ENCODE measurements around the gene CEP128.

The CEP128 gene

DNA sequence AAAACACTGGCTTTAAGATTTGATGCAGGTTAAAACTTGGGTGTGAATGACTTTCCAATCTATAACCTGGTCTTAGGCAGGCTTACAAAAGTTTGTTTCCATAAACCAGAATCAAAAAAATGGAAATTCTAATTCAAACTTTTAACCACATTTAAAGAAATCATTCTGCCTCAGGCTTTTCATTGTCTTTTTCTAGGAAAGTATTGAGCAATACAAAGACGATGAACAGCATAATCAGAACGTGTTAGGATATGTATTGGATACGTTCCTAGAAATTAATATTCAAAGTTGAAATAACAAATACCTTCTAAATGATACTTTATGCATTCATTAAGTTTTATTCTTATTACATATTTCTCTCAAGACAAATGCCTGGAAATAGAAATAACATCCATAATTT lies 172.9 kb downstream of the CEP128 start:
- no peak for DNase-seq

DNA sequence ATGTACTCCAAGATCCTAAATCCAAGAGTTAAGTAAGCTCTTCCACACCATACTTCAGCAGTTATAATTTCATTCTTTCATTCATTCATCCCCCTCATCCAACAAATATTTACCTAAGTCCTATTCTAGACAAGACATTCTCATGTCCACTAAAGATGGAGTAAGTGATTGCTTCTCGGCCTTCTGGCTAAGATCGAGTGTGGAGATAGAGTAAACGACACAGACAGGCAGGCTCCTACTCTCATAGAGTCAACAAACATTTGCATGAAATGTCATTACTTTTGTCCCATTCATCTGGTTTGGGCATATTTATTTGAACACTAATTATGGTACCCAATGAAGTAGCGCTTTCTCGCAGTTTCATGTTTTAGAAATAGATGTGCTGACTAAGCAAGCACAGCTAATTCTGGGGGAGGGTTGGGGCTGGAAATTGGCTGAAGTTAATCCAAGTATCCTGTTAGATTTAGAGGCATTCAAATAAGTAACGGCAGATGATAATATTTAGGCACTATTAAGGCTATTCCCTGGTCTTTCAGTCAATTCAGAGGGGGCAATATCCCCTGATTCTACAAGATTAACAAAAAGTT lies 176.5 kb downstream of the CEP128 start:
- no peak for DNase-seq

- no peak for DNase-seq
Observed at GRCh38 chr14:80764496-80764895, 177.0 kb downstream of the CEP128 start.

- DNase-seq, result no peak
Observed at GRCh38 chr14:80762641-80763228, 178.8 kb downstream of the CEP128 start.

- DNase-seq, result no peak
Observed at GRCh38 chr14:80754696-80755095, 186.8 kb downstream of the CEP128 start.

DNA sequence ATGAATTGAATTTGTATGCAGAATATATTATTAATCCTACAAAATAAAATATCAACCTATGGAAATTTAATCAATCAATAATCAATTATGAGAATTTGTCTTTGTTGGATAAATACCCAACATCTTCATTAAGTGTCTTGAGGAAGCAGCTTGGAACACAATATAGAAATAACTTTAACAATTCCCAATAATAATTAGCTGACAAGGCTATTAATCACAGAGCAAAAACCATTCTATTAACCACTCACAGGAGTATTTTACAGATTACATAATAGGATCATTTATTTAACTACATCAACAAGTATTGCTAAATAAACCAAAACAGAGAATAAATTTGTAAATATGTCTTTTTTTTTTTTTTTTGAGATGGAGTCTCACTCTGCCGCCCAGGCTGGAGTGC lies 190.3 kb downstream of the CEP128 start:
- no peak for DNase-seq

- no peak for DNase-seq
Observed at GRCh38 chr14:80726211-80726610, 215.3 kb downstream of the CEP128 start.

- no peak for DNase-seq
Observed at GRCh38 chr14:80718940-80719339, 222.6 kb downstream of the CEP128 start.

DNA sequence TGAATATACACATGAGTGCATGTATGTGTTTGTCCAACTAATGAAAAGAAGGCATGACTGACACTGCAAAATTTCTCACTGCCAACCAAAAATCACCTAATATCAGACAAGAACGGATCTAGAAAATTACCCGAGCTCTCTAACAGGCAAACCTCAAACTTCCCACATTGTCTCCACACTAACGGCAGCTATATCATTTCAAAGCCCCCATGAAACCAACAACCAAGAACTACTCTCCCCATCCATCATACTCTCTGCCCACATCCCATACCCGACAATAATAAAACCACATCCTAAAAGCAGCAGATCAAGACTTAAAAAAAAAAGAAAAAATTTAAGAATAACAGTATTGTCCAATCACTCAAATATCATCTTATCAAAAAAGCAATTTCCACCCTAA lies 227.1 kb downstream of the CEP128 start:
- no peak for DNase-seq

DNA sequence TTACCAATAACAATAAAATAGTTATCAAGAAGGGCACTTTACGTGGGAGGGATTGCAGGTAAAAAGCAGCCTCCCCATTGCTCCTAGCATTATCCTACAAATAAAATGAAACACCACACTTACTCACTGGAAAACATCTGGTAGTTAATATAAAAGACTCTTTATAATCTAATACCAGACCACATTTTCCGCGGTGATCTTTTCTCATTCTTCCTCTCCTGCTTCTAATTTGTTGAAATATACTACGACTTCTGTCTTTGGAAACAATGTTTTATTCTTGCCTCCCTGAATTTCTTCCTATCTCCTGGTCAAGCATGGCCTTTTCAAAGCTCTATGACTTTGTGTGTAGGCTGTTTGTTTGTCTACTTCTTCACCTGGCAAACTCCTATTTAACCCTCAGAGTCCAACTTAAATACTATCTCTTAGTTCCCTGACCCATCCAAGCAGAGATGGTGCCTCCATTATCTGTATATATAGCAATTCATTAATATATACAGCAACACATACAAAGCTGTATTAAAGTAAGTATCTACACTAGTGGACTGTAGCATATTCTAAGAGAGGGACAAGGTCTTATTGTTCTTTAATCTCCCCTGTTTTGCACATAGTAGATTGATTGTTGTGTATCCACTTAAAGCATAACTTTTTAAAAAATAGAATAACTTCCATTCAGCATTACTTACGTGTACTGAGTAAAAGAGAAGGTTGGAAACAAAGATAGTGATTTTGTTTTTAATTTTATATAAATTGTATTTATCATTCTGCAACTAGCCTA lies 228.3 kb downstream of the CEP128 start:
- DNase-seq, result no peak

DNA sequence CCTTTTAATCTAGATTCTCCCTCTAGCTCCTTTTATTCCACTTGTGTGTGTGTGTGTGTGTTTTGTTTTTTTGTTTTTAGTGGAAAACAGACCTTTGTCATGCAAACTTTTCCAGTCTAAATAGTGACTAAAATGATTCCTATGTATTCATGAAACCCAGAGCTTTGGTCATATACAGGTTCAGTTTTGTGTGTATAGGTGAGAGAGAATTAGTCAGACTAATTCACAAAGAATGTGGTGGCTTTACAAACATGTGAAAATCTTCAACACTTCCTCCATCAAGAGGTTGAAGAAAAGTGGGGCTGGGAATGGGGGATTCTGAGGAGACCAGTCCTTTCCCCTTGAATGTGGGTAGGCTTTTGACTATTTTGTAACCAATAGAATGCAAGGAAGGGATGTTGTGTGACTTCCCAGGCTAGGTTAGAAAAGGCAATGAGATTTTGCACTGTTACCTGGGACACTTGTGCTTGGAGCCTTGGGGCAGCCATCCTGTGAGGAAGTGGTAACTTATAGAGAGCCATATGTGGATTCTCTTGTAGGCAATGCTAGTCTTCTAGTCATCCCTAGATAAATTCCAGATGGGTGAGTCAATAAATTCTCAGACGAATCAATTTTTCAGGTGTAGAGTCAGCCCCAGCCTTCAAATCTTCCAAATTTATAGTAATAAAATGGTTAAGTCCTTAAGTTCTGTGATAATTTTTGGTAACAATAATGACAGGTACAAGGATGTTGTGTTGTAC lies 236.1 kb downstream of the CEP128 start:
- no peak for DNase-seq

DNA sequence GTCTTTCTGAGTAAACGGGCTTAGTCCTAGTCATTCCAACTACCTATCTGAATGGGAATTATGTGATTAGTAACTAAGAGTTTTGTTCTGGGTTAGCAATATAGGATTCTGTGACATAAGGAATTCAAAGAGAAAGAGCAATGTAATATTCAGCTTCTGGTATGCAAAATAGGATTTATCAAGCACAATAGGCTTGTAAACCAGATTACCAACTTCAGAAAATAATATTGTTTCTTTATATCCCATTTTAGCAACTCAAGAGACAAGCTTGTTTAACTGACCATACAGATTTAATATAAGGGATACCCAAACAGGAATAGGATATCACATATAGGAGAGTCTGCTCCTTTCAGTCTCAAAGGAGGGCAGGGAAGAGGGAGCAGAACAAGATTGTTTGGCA lies 240.9 kb downstream of the CEP128 start:
- DNase-seq, result no peak

GRCh38 chr14:80699861-80700260 lies 241.7 kb downstream of the CEP128 start:
- DNase-seq, result no peak

DNA sequence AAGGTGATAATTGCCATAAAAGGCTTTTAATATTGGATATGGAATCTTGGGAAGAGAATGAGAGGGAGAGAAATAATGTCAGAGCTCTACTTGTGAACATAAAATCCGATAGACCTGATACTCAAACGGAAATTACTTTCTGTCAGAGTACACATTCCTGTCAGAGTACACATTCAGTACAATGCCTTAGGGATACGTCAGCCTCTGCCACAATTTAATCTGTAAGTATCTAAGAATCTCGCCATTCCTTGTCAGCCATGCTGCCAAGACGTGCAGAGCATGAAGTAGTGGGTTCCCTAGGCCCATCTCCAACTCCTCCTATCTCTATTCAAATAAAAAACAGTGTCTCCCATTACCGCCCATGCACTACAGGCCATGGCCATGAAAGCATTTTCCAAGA lies 242.6 kb downstream of the CEP128 start:
- no peak for DNase-seq

GRCh38 chr14:80695869-80696268 lies 245.7 kb downstream of the CEP128 start:
- no peak for DNase-seq

- no peak for DNase-seq
Observed at GRCh38 chr14:80692903-80693302, 248.6 kb downstream of the CEP128 start.

GRCh38 chr14:80681651-80682050 lies 259.9 kb downstream of the CEP128 start:
- no peak for DNase-seq

- no peak for DNase-seq
Observed at GRCh38 chr14:80679273-80679672, 262.3 kb downstream of the CEP128 start.

GRCh38 chr14:80678436-80678835 lies 263.1 kb downstream of the CEP128 start:
- no peak for DNase-seq

- no peak for DNase-seq
Observed at GRCh38 chr14:80669426-80669825, 272.1 kb downstream of the CEP128 start.

GRCh38 chr14:80664576-80664975 lies 277.0 kb downstream of the CEP128 start:
- no peak for DNase-seq

- DNase-seq, result no peak
Observed at GRCh38 chr14:80663541-80663940, 278.0 kb downstream of the CEP128 start.

- no peak for DNase-seq
Observed at GRCh38 chr14:80659783-80660182, 281.8 kb downstream of the CEP128 start.

DNA sequence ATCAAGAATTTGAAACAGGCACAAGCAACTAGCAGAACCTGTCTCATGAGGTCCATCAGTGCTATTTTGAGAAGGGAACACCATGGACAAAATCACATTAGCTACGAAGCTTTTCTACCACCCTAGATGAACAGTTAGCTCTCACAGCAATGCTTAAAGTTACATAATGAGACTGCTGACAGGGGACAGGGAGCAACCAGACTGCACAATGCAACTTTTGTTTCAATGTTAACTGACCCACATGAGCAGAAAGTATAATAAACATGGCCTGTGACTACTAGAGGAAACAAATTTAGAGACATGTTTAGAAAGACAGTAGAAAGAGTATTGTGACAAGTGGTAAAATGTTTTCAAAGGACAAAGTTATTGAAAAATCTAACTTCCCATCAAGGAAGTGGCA lies 282.8 kb downstream of the CEP128 start:
- no peak for DNase-seq

Data from NCI-H510A (cell line).